ENCODE measurements around the gene FAM187B. TPM values are rescaled to one million over a fixed set of nuclear protein-coding genes. Genes with fewer than 3 reads are reported as not detected.

Gene FAM187B
- total RNA-seq, 1 donor from 2014 or later, result not detected

DNA sequence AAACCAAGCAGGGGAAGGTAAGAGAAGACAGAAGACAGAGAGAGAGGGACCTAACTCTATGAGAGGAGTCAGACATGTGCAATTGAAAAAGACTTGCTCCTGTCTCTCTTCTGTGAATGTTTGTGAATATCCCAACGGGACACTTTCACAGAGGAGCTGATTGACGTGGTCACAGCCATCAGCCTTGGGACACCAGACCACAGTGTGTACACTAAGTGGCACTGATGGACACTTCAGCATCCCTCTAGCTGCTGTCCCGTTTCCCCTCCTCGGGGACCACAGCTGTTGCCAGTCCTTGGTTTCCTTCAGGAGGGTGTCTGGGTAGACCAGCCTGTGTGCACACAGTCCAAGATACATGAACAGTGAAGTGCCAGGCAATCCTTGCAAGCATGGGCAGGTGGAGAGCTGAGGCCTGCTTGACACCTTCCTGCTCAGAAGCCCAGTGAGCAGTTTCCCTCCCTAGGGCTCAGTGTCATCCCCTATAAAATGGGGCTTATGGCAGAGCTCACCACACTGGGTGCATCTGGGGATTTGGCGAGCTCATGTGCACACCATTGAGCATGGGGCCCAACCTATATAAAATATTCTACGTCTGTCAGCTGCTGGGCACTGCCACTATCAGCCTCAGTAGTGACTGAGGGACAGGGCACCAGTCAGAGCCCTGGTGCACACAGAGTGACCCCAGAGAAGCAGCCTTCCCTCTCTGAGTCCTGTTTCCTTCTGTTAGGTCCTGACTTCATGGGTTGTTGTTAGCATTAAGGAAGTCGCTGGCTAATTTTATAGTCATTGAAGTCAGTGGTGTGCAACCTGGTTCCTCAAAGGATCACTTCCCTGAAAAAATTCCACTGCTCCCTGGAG is 36.0 kb upstream of the FAM187B start:
- intact Hi-C loops (cut with DNase I), result no loop called here
- peak; percentile 75 for DNase-seq (ENCODE audit: low spot score)

DNA sequence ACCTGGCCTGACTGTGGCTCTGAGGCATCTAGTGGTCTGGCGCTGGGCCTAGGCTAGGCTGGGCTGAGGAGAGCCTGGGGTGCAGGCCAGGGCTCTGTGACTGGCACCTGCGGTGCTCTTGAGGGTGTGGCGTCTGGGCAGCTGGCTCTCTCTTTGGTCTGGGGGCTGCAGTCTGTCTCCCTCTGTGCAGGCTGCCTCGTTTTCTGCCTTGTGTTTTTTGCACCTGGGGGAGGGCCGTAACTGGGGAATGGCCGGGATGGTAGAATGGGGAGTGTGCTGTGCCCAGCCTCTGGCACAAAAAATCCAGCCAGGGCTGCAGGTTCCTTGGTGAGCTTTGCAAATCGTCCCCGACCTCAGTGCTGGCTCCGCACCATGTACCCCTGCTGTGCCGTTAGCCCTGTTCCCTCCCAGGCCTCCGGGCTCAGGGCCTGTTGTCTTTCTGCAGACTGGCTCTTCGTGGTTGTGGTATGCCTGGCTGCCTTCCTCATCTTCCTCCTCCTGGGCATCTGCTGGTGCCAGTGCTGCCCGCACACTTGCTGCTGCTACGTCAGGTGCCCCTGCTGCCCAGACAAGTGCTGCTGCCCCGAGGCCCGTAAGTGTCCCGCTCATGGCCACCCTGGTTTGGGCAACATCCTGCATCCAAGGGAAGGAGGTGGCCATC is 33.7 kb upstream of the FAM187B start:
- intact Hi-C loops (cut with DNase I), result no loop called here
- DNase-seq (ENCODE audit: low spot score), result peak; percentile 63

DNA sequence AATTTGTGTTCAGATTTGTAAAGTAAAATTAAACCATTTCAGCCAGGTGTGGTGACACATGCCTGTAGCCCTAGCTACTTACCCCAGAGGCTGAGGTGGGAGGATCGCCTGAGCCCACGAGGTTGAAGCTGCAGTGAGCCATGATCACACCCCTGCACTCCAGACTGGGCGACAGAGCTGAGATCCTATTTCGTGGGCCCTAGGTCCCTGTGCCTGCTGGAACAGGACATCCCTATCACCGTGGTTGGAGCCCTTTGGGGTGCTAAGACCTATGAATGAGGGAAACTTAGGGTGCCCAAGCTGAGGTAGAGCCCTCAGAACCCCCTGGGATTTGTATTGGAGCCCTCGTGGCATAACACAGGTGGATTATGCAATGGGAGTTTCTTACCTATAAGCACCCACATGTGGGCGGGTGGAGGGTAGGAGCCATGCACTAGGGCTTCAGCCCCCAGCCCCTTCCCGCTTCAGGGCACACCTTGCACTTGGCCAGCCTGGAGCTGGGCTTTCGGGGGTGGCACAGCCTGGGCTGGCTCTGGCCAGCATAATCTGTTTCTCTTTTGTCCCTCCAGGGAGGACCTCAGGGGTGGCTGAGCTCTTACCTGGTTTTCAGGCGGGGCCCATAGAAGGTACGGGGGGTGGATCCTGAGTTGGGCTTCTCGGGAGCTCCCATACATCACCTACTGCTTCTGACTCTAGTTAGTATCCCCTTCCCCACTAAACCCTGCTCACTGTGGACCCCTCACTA is 33.0 kb upstream of the FAM187B start:
- DNase-seq (ENCODE audit: low spot score), result peak; percentile 38
- intact Hi-C loops (cut with DNase I), result no loop called here

DNA sequence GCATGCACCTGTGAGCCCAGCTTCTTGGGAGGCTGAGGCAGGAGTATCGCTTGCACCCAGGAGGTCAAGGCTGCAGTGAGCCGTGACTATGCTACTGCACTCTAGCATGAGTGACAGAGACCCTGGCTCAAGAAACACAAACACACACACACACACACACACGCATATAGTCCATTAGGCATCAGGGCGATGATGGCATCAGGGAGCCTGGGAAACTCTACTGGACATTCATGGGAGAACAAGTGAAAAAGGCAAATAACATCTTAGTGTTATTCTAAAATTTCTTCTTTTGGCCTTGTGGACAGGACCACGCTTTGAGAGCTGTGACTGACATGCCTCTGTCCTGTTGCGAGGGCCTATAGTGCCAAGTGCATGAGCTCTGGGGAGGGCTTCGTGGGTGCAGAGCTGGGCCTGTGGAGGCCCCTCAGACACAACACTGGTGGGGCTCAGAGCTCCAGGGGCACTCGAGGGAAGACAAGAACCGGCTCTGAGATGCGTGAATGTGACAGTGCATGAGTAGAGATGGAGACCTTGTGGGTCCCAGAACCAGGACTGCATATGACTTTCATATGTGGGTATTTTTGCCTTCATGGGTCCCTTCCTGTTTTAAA is 32.3 kb upstream of the FAM187B start:
- DNase-seq (ENCODE audit: low spot score), result peak; percentile 22
- intact Hi-C loops (cut with DNase I), result no loop called here

DNA sequence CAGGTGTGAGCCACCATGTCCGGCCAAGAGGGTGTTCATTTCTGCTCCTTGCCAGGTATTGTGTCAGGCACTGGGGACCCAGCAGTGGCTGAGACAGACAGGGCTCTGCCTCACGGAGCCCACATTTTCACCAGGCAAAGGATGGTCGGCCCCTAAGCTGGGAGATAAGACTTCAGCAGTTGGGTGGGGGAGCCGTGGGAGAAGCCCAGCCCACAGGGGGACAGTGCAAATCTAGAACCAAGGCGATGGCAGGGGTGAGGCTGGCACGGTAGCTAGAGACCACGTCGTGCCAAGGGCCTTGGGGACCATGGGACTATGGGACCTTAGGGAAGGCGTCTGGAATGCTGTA is 28.5 kb upstream of the FAM187B start:
- intact Hi-C loops (cut with DNase I), result no loop called here
- peak; percentile 63 for DNase-seq (ENCODE audit: low spot score)

DNA sequence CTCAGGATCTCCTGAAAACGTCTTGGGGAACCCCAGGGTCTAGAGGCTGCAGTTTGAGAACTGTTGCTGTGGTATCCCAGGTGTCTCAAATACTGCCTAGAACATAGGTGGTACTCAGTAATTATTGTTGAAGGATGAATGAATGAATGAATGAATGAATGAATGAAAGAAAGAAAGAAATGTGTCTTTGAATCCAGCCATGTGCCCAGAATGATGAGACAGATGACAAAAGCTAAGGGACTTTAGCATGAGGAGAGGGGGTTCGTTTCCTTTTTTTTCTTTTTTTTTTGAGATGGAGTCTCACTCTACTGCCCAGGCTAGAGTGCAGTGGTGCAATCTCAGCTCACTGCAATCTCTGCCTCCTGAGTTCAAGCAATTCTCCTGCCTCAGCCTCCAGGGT is 28.0 kb upstream of the FAM187B start:
- intact Hi-C loops (cut with DNase I), result no loop called here
- peak; percentile 12 for DNase-seq (ENCODE audit: low spot score)

DNA sequence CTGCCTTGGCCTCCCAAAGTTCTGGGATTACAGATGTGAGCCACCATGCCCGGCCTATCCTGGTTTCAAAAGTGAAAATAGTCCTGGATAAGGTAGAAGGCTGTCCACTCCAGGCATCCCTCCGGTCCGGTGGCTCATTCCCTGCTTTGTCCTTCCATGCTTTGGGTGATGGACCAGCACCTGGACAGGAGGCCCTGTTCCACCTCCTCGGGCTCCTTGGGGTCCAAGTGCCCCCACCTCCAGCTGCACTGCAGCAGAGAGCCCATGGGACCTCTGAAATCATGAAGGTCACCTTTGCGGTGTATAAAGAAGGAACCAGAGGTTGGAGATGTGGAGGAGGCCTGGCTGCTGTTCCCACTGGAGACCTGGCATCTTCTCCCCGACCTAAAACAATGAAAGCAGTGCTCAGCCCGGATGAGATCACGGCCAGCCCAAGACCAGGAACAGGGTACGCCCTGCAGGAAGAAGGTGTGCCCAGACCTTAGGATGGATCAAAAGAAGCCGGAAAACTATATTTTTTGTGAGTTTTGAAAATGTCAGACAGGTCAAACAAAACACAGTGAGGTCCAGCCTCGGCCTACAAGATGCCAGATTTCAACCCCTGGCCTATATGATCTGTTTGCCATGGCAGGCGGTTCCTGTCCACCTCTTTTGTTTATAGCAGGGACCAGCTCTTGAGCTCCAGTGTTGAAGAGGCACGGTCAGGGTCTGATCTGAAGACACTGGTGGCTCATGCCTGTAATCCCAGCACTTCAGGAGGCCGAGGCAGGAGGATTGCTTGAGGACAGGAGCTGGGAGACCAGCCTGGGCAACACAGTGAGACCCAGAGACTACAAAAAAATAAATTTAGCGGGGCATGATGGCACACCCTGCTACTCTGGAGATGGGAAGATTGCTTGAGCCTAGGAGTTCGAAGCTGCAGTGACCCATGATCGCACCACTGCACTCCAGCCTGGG is 26.1 kb upstream of the FAM187B start:
- intact Hi-C loops (cut with DNase I), result no loop called here
- peak; percentile 66 for DNase-seq (ENCODE audit: low spot score)

DNA sequence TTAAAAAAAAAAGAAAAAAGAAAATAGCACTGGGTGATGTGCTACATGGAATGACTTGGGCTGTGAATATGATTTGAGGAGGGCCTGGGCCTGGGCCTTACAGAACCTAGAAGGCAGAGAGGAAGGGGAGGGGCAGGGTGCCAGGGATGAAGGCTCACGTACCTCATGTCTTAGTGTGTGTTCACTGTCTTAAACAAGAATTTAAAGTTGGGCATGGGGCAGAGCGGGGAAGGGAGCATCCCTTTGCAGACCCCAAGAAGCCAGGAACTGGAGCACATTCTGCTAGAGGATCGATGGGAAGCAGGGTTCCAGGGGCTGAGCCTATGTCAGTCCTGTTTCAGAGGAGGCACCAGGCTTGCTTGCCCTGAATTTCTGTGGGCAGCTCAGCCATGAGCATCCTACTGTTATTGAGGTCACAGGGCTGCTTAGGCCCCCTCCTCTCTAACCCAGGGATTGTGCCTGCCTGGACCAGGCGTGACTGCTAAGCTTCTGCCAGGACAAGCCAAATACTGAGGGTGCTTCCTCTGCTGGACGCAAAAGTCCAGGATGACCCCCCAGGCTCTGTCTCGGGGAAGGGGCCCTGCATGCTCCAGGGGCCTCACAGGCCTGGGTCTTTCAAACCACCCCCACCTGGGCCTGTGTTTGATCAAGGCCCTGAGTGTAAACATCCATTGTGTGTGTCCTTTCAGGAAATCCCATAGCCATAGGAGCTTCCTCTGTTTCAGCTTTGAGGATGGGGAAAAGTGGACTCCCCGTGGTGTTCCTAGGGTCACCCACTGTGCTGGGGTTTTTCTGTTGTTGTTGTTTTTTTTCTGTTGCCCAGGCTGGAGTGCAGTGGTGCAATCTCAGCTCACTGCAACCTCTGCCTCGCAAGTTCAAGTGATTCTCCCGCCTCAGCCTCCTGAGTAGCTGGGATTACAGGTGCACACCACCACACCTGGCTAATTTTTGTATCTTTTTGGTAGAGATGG is 25.1 kb upstream of the FAM187B start:
- DNase-seq (ENCODE audit: low spot score), result peak; percentile 64
- intact Hi-C loops (cut with DNase I), result no loop called here

DNA sequence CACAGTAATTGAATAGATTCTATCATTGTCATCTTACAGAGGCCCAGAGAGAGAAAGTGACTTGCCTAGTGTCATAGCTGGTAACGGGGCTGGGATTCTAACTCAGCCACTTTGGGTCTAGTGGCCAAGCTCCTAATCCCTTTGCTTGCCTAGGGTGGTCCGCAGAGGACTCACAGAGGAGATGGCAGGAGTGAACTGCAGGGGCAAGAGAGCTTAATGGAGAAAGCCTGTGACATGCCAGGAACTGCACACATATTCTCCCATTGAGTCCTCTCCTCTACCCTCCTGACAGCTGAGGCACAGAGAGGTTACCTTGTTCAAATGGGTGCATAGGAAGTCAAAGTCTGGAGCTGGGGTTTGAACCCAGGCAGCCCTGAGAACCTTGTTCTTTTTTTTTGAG is 22.9 kb upstream of the FAM187B start:
- DNase-seq (ENCODE audit: low spot score), result no peak
- intact Hi-C loops (cut with DNase I), result no loop called here

DNA sequence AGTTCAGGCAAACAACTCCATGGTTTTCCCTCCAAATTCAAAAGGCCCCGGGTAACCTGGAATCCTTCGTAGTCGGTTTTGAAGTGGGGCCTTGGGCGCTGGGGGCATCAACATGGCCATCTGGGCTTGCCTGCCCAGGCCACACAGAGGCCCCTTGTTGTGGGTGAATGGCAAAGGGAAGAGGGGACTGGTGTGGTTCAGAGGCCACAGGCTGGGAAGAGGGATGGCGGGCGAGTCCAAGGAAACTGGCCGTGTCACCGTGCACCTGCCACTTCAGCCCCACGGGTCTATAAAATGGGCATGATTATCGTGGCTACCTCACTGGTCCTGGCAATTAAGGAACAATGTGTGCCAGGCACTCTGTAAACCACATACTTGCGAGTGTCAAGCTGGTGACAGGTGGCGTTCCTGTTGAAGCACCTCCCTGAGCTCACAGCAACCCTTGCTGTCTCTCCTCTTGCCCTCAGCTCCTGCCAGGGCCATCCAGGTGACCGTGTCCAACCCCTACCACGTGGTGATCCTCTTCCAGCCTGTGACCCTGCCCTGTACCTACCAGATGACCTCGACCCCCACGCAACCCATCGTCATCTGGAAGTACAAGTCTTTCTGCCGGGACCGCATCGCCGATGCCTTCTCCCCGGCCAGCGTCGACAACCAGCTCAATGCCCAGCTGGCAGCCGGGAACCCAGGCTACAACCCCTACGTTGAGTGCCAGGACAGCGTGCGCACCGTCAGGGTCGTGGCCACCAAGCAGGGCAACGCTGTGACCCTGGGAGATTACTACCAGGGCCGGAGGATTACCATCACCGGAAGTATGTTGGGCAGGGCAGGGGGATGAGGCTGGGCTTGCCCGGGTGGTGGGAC is 21.5 kb upstream of the FAM187B start:
- intact Hi-C loops (cut with DNase I), result no loop called here
- peak; percentile 63 for DNase-seq (ENCODE audit: low spot score)

DNA sequence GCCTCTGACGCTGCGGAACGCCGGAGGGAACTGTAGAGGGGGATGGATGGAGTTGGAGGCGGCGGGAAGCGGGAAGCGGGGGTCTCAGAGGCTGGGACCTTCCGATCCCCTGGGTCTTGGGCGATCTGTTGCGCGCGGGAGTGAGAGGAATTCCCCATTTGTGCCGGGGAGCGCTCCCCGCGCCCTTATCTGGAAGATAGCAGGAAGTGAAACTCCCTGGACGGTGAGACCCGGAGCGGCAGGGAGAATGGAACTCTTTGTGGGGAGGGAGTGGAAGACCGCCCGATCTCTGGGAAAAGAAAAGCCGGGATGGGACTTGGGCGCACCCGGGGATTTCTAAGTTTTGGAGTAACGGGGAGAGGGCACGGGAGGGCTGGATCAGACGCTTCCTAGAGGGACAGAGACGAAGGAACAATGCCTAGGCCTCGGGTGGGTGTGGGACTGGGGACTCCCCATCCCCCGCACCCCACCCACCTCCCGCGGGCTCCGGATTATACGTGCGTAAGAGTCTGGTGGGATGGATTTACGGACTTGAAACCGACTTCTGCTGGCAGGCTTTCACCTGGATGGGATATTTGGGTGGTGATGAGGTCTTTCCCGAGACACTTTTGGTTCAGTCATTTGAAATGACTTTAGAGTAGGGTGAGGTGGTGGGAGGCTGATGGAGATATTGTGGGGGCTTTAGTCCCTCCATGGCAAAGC is 20.8 kb upstream of the FAM187B start:
- DNase-seq (ENCODE audit: low spot score), result peak; percentile 39
- intact Hi-C loops (cut with DNase I), result no loop called here

DNA sequence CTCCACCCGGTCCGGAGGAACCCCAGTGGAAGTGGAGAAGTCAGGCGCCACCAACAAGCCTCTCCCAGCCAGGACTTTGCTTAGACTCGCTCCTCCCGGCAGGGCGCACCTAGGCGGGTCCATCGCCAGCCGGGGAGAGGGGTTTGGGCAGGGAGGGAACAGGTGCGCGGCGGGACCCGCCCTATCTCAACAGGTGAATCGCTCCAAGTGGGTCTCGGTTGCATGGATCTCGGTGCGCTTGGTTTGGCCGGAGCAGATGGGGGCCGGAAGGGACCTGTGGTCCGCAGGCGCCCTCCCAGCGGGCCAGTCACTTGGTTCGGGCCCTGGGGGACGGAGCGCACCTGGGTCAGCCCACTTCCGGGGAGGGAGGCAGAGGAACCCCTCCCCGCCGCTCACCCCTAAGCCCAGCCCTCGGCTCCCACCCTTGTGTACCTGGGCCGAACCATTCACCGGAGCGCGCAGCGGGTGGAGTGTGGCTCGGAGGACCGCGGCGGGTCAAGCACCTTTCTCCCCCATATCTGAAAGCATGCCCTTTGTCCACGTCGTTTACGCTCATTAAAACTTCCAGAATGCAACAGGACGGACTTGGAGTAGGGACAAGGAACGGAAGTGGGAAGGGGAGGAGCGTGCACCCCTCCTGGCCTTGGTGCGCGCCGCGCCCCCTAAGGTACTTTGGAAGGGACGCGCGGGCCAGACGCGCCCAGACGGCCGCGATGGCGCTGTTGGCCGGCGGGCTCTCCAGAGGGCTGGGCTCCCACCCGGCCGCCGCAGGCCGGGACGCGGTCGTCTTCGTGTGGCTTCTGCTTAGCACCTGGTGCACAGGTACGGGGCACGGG is 20.0 kb upstream of the FAM187B start, which contains the start of gene LSR:
LSR (plus strand) TSS at position 693 of the 836 bp plus-strand sequence; CDS start at position 714, 21 bp downstream.
- DNase-seq (ENCODE audit: low spot score), result peak; percentile 74
- intact Hi-C loops (cut with DNase I), result no loop called here

DNA sequence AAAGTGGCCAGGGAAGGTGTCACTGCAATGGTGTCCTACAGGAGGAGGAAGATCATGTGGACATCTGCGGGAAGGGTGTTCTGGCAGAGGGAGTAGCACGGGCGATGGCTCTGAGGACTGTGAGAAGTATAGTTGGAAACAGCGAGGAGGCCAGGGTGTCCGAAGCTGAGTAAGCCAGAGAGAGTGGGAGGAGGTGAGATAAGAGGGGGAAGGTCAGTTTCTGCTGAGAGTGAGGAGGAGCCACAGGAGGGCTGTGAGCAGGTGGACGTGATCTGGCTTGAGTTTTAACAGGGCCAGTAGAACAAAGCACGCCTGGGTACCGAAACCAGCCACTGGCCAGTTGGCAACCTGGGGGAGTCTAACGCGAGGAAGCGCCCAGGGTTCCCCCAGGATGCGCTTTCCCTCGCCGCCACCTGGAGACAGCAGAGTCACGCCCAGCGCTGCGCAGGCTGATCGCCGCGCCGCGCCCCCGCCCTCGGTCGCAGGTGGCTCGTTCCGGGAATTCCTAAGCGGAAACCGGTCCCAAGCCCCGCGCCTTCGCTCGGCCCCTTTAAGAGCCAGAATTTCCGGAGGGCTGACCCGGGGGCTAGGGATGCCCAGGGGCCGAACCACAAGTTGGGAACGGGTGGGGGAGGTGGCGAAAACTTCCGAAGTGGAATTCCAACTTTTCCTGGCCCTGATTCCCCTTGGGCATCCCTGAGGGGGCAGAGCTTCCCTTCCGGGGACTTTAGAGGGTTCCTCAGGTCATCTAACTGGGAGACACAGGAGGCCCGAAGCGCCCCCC is 19.2 kb upstream of the FAM187B start:
- no peak for DNase-seq (ENCODE audit: low spot score)
- intact Hi-C loops (cut with DNase I), result no loop called here

DNA sequence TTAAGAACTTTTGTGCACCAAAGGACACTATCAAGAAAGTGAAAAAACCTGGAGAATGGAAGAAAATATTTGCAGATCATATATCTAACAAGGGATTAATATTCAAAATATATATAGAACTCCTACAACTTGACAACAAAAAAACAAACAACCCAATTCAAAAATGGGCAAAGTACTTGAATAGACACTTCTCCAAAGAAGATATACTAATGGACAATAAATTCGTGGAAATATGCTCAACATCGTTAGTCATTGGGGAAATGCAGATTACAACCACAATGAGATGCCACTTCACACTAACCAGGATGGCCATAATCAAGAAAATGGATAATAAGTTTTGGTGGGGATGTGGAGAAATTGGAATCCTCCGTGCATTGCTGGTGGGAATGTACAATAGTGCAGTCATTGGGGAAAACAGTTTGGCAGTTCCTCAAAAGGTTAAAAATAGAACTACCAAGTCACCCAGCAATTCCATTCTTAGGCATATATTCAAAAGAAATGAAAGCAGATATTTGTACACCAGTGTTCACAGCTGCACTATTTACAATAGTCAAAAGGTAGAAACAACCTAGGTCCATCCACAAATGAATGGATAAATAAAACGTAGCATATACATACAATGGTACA is 18.0 kb upstream of the FAM187B start:
- no peak for DNase-seq (ENCODE audit: low spot score)
- intact Hi-C loops (cut with DNase I), result no loop called here
